Spleen (tissue), 7 donors: Measurements from ENCODE around the gene PDE8A.

Experiments
- CTCF ChIP-seq, 11 experiments: fragments of 200-600 bp in 7 of 11; fragments of 450-650 bp in 4 of 11; sonication (generic) in 4 of 11; IDR thresholded peaks in 8 of 11; conservative IDR thresholded peaks in 3 of 11; 1 replicate in 7 of 11; 2 replicates in 4 of 11; pipeline versions ENCODE4 v1.4.0 to v1.8.0; 2016 to 2021; ENCODE audit warnings: antibody characterized with exemption in 11 of 11, inconsistent platforms in 4 of 11, mild to moderate bottlenecking in 1 of 11
- POLR2A ChIP-seq, 3 donors: fragments of 450-650 bp; IDR thresholded peaks; one replicate each; pipeline ENCODE4 v1.5.1; 2017; ENCODE audit warnings: antibody characterized with exemption in 3 of 3, mild to moderate bottlenecking in 1 of 3
- donor health status: DM: no; HTN: no; CAD: no; lungs with moderate emphysema.
- donor health status: DM: no; HTN: no; CAD: no.
- donor health status: DM: no; HTN: no; CAD: no.

GRCh38 chr15:85024509-85025336, 43.1 kb downstream of the PDE8A start:
- TF ChIP-seq POLR2A (IDR thresholded peaks at IDR 0.05) (no peak), CTCF (IDR thresholded peaks at IDR 0.05 in 8 of 11, conservative IDR thresholded peaks at IDR 0.05 in 3 of 11) (no peak)
